Measurements from ENCODE around the gene SLC1A4. TPM values are rescaled to one million over a fixed set of nuclear protein-coding genes. Genes with fewer than 3 reads are reported as not detected.

SLC1A4 gene
- total RNA-seq, 2 experiments from 2014 or later = 24.9 to 25.8 TPM

DNA sequence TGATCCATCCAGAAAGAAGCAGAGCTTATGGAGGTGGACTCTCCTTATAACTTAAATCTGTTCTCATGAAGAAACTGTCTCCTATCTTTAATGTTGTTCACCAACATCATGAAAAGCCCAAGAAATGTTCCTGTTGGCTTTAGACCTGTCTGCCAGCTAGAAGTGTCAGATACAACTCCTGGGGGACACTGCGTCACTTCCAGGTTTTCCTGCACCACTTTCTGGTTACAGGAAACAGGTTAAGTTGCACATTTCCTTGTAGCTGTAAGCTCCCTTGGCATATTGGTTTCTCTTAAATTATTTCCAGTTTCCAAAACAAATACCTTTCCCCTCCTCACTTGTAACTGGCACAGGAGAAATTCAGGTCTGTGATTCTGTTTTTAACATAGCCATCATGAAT lies 69.9 kb downstream of the SLC1A4 start:
- POLR2A ChIA-PET = interaction anchor here (0.6 to 1.9 kb wide), 2 partner anchors 71 to 116 kb away, joined by 4 to 5 read pairs; partner anchors contain the start of gene RAB1A
- CTCF ChIA-PET = interaction anchor here (1.6 kb wide), 1 partner anchor 110 kb away, joined by 4 read pairs; no protein-coding TSS in a partner anchor

DNA sequence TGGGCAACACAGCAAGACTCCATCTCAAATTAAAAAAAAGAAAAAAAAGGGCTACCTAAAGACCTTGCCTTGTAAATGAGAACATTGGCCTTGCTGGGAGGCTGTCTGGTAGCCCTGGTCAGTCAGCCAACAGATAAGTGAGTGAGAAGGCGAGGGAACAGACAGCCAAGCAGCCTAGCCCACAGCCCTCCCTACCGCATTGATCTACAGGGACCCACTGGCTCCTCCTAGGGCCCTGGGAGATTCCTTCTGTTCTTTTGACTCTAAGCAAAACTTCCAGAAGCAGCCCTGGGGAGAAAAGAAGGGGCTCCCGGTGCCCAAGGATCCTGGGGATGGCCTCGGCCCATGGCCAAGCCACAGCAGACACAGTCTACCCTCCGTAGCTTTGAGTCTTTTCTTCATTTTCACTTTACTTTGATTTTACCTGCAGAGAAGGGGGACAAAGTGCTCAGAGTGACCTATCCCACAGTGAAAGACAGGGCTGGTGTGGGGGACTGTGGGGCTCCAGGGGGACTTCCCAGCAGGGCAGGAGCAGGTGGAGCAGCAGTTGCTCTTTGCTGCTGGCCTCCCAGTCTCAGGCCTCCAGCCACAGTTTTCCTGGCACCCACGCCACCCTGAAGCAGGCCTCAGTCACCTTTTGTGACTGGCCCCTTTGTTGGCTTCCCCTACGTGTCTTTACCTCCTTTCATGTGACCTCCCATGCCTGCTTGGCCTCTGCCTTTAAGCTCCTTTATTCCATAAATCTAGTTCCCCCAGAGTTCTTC lies 72.1 kb downstream of the SLC1A4 start:
- ChIA-PET POLR2A (no interaction called here), CTCF (no interaction called here)

DNA sequence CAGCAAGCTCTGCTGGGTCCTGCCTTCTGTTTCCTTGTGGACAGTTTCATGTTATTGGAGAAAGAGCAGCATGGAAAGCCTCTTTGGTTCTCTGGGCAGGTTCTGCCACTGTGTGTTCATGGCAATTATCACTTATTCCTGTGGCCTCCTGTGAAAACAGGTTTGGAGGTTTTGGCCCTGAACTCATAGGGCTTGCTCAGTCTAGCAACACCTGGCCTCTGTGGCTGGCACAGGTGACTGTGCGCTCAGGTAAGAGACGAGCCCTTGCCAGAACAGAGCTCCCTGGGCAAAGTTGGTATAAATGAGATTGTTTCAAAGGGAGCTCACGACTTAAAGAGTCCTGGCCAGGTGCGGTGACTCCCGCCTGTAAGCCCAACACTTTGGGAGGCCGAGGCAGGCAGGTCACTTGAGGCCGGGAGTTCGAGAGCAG lies 72.7 kb downstream of the SLC1A4 start:
- ChIA-PET CTCF (no interaction called here), POLR2A (no interaction called here)

DNA sequence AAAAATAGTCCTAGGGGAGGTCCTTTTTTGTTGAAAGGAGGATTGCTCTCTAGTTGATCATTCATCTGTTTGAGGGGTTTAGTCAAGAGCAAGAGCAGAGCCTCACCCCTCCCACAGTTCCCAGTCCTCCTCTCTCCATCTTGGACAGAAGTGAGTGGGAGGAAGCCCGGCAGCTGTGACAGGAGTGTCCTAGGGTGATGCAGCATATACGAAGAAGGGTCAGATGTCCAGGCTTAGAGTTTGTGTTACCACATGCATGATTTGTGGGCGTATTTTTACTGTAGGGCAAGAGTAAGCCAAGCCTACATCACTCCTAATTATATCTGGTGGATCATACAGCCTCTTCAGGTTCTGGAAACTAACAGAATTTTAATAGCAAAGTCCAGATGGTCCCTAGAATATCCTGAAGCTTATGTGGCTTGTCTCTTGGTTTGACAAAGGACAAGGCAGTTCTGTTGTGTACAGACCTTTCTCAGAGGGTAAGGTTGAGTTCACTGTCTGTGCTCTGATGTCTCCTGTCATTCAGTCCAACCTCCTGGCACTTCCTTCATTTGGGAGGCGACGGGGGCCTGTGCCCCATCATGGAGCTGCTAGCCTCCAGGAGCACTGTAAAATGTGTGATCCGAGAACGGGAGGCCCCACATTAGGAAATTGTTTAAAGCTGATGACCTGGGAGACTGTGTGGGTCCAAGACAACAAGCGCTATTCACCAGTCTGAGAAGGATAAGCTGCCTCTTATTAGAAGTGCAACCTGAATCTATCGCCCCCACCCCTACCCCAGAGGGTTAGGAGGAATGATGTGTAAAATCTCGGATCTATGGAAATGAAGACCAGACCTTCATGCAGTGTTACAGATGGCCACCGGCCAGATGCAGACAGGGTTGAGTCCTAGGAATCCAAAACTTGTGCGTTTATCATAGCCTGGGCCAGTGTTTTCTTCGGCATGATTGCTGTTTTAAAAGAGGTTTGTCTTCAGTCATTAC lies 73.9 kb downstream of the SLC1A4 start:
- POLR2A ChIA-PET = no interaction called here

DNA sequence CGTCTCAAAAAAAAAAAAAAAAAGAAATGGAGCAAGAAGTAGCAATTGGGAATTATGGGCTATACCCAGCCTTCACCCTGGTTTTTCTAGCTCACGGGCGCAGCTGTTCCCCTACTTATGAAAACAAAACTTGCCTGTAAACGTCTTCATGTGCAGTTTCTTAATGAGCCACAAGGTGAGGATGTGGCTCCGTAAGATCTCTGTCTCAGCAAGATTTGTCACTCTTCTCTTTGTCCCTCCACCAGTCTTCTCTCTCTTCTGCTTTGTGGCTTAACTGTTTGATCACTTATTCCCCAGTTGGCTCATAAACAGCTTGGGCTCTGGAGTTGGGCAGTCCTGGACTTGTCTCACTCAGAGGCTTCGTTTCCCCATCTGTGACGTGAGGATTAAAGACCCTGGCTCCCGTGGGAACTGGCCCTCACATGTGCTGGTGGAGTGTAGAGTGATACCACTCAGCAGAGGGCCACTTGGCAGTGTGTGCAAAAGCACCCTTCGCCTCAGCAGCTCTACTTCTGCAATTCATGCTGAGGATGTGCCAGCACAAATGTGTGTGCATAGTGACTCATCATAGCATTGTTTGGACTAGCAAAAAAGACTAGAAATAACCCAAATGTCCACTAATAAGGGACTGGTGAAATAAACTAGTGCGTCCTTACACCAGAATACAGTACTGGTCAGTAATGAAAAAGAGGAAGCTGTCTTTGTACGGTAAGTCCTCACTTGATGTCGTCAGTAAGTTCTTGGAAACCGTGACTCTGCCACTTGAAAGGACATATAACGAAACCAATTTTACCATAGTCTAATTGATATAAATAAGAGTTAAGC lies 75.7 kb downstream of the SLC1A4 start:
- POLR2A ChIA-PET = interaction anchor here (0.6 to 1.0 kb wide), 3 partner anchors 9 to 1287 kb away, joined by 3 to 5 read pairs (median 4); partner anchors contain the start of gene CEP68

More for the DNA sequence above, 73.9 kb downstream of the SLC1A4 start:
- CTCF ChIA-PET = interaction anchor here (1.0 to 1.4 kb wide), 2 partner anchors 67 to 124 kb away, joined by 3 to 5 read pairs; partner anchors contain the start of gene RAB1A

DNA sequence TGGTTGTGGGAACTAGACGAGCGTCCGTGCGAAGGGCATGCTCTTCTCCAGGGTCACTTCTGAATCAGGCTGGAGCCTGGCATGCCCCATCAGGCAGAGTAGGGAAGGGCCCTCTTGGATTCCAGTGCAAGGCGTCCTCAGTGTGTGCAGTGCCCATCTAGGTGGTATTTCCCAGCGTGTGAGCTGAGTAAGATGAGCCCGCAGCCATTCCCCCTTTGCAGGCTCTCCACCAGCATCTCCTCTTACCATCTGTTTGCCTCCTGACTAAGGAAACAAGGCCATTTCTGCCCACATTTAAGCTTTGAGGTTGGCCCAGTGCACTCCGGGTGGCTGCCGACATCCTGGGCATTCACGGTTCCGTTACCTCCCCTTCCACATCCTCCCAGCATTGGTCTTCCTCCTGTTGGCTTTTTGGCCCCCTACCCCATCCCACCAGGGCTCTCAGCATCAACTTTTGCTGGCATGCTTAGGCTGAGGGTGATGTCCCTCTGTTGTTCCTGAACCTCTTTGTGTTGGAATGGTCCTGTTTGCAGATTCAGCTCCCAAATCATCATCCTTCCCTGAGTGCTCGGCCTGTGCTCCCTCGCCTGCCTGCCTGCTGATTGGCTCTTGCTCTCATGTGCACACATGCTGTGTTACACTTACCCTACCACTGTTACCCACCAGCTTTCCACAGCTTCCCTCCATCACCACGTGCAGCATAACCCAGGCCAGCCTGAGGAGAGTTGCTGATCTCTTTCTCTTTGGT lies 78.8 kb downstream of the SLC1A4 start:
- POLR2A ChIA-PET = no interaction called here
- CTCF ChIA-PET = interaction anchor here (1.0 kb wide), 1 partner anchor 10 kb away, joined by 3 read pairs; no protein-coding TSS in a partner anchor

More for the DNA sequence above, 75.7 kb downstream of the SLC1A4 start:
- CTCF ChIA-PET = interaction anchor here (0.6 to 2.0 kb wide), 27 partner anchors 8 to 157 kb away, joined by 3 to 27 read pairs (median 4); partner anchors contain the start of genes CEP68 and RAB1A

DNA sequence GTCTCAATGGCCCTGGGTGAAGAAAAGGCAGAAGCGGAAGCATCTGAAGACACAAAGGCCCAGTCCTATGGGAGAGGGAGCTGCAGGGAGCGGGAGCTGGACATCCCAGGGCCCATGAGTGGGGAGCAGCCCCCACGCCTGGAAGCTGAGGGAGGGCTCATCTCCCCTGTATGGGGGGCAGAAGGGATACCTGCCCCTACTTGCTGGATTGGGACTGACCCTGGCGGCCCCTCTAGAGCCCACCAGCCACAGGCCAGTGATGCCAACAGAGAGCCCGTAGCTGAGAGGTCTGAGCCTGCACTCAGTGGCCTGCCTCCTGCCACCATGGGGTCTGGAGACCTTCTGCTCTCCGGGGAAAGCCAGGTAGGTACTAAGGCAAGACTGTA lies 80.2 kb downstream of the SLC1A4 start:
- POLR2A ChIA-PET = no interaction called here
- CTCF ChIA-PET = interaction anchor here (0.7 kb wide), 1 partner anchor 101 kb away, joined by 3 read pairs; no protein-coding TSS in a partner anchor

DNA sequence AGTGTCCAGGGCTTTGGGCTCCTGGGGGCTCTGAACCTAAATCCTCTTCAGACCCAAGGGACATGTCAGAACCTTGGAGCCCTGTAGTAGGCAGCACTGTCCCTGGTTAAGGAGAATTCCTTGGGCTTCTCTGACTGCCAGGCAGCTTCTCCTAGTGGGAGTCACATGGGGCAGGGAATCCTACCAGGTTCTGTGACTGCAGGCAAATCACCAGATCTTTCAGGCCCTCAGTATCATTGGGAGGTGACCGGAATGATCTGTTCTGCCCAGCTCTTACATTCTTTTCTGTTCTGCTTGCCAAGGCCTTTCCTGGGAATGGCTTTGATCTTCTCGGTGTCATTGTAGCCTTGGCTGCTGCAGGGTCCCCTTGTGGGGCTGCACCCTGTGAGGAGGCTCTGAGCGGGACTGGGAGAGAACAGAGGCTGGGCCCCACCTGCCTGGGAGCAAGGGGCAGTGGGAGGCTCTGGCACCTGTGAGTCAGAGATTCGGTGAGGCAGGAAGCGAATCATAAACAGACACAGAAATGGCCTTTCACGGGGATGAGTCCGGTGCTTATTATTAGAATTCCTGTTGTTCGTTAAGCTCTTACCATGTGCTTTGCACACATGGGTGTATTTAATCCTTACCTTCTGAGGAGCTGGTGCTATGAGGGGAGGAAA lies 81.1 kb downstream of the SLC1A4 start:
- CTCF ChIA-PET = interaction anchor here (2.7 kb wide), 1 partner anchor 99 kb away, joined by 8 read pairs; no protein-coding TSS in a partner anchor
- POLR2A ChIA-PET = no interaction called here

DNA sequence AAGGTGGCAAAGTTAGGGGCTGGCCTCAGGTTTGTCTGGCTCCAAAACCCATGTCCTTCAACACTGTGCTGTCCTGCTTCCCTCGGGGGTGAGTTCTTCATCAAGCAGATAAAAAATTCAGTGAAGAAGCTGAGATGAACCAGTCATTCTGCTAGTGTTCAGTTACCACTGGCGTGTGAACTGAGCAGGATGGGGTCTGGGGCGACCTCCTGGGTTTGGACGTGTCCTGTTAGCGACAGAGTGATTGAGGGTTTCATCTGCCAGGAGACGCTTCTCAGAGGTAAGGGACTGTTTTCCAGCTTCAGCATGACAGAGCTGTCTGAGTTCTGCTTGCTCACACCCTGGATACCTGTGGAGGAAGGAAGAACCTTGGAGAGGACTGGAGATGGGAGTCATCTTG lies 81.7 kb downstream of the SLC1A4 start:
- CTCF ChIA-PET = interaction anchor here (1.2 to 2.7 kb wide), 2 partner anchors 92 to 99 kb away, joined by 3 to 8 read pairs; no protein-coding TSS in a partner anchor
- POLR2A ChIA-PET = no interaction called here

DNA sequence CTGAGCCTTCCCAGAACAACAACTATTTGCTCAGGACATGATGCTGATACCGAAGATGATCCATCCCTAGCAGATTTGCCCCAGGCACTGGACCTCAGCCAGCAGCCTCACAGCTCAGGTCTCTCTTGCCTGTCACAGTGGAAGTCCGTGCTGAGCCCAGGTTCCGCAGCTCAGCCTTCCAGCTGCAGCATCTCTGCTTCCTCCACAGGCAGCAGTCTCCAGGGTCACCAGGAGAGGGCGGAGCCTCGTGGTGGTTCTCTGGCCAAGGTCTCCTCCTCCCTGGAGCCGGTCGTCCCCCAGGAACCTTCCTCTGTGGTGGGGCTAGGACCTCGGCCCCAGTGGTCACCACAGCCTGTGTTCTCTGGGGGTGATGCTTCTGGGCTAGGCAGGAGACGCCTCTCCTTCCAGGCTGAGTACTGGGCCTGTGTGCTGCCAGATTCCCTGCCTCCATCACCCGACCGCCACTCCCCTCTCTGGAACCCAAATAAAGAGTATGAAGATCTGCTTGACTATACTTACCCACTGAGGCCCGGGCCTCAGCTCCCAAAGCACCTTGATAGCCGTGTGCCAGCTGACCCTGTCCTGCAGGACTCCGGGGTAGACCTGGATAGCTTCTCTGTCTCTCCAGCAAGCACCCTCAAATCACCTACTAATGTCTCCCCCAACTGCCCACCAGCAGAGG lies 82.4 kb downstream of the SLC1A4 start:
- POLR2A ChIA-PET = interaction anchor here (0.5 kb wide), 1 partner anchor 14 kb away, joined by 3 read pairs; no protein-coding TSS in a partner anchor

DNA sequence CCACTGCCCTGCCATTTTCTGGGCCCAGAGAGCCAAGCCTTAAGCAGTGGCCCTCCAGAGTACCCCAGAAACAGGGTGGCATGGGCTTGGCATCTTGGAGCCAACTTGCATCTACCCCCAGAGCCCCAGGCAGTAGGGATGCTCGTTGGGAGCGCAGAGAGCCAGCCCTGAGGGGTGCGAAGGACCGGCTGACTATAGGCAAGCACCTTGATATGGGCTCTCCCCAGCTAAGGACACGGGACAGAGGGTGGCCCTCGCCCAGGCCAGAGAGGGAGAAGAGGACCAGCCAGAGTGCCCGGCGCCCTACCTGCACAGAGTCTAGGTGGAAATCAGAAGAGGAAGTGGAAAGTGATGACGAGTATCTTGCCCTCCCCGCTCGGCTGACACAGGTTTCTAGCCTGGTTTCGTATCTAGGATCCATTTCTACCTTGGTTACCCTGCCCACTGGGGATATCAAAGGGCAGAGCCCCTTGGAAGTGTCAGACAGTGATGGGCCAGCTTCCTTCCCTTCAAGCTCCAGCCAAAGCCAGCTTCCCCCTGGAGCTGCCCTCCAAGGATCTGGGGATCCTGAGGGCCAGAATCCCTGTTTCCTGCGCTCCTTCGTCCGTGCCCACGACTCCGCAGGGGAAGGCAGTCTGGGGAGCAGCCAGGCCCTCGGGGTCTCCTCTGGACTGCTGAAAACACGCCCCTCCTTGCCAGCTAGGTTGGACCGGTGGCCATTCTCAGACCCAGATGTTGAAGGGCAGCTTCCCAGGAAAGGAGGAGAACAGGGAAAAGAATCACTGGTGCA lies 83.2 kb downstream of the SLC1A4 start:
- ChIA-PET POLR2A (interaction anchor here (0.5 to 0.6 kb wide), 2 partner anchors 13 to 116 kb away, joined by 3 to 8 read pairs; no protein-coding TSS in a partner anchor), CTCF (interaction anchor here (1.2 to 2.7 kb wide), 3 partner anchors 7 to 97 kb away, joined by 3 to 8 read pairs (median 4); no protein-coding TSS in a partner anchor)

More for the DNA sequence above, 82.4 kb downstream of the SLC1A4 start:
- CTCF ChIA-PET = interaction anchor here (1.2 to 2.7 kb wide), 2 partner anchors 91 to 98 kb away, joined by 3 to 8 read pairs; no protein-coding TSS in a partner anchor

Other genes starting within 250 kb of the SLC1A4 start
- gene CEP68, start 67.0 kb downstream of the SLC1A4 start, total RNA-seq = 1 to 10 TPM; 4.1 to 4.7 TPM
- 10 to 100 TPM; 84.7 to 85.8 TPM for gene RAB1A, start 140.7 kb downstream of the SLC1A4 start, total RNA-seq
- gene ACTR2, start 238.4 kb downstream of the SLC1A4 start, total RNA-seq = 100 to 1,000 TPM; 305 to 306 TPM

Data from activated CD8-positive, alpha-beta memory T cell treated with anti-CD3 and anti-CD28 coated beads for 36 hours (primary cell).